Keratinocyte (primary cell): Measurements from ENCODE around the gene DPF3. TPM values are rescaled to one million over a fixed set of nuclear protein-coding genes. Genes with fewer than 3 reads are reported as not detected.

ENCODE experiments used
- DNase-seq: peaks from one replicate; pipeline ENCODE4 v3.0.0-alpha.2; 2011; ENCODE audit warnings: low read depth, missing footprints, low spot score
- FAIRE-seq: peaks from 2 replicates; lab custom pipeline; 2011; peaks lifted over from hg19 to GRCh38; lab: Jason Lieb, UNC
- H2AFZ ChIP-seq: 2 replicates; pipeline ENCODE4 v1.6.0; 2012; ENCODE audit warnings: low read length, control low read depth, inconsistent platforms; ENCODE audit not compliant: control insufficient read depth
- H3K27ac ChIP-seq: 2 replicates; pipeline ENCODE4 v1.5.1; 2011; ENCODE audit warnings: low read length; ENCODE audit not compliant: control insufficient read depth, insufficient read depth
- H3K27me3 ChIP-seq: 3 replicates; pipeline ENCODE4 v1.6.0; 2011; ENCODE audit warnings: low read length; ENCODE audit not compliant: control insufficient read depth, insufficient read depth; ENCODE audit errors: extremely low read depth
- H3K36me3 ChIP-seq, 2 experiments: 2 replicates in 1 of 2; 3 replicates in 1 of 2; pipeline ENCODE4 v1.5.1; 2011; ENCODE audit warnings: low read length in 2 of 2, mild to moderate bottlenecking in 1 of 2; ENCODE audit not compliant: control insufficient read depth in 2 of 2, insufficient read depth in 2 of 2; ENCODE audit errors: extremely low read depth in 1 of 2
- H3K4me1 ChIP-seq: 3 replicates; pipeline ENCODE4 v1.5.1; 2011; ENCODE audit warnings: low read length; ENCODE audit not compliant: control insufficient read depth, insufficient read depth; ENCODE audit errors: extremely low read depth
- H3K4me2 ChIP-seq: 3 replicates; pipeline ENCODE4 v1.6.0; 2011; ENCODE audit warnings: low read depth, low read length; ENCODE audit not compliant: control insufficient read depth, insufficient read depth; ENCODE audit errors: extremely low read depth
- H3K4me3 ChIP-seq, 3 experiments: fragments of 200-600 bp in 1 of 3; sonication (generic) in 1 of 3; 2 replicates in 2 of 3; 3 replicates in 1 of 3; pipeline ENCODE4 v1.5.1; 2011 to 2016; ENCODE audit warnings: low read length in 3 of 3, mild to moderate bottlenecking in 3 of 3, control low read depth in 2 of 3, inconsistent platforms in 1 of 3, low read depth in 1 of 3, mixed read lengths in 1 of 3, mixed run types in 1 of 3, moderate library complexity in 1 of 3; ENCODE audit not compliant: control insufficient read depth in 2 of 3, insufficient read depth in 2 of 3; ENCODE audit errors: extremely low read depth in 1 of 3
- H3K79me2 ChIP-seq: 2 replicates; pipeline ENCODE4 v1.6.0; 2012; ENCODE audit warnings: low read length; ENCODE audit not compliant: control insufficient read depth, insufficient read depth
- H3K9ac ChIP-seq: 3 replicates; pipeline ENCODE4 v1.6.0; 2011; ENCODE audit warnings: low read length; ENCODE audit not compliant: control insufficient read depth, insufficient read depth; ENCODE audit errors: extremely low read depth
- H3K9me1 ChIP-seq: 3 replicates; pipeline ENCODE4 v1.6.0; 2011; ENCODE audit warnings: low read length; ENCODE audit not compliant: control insufficient read depth, insufficient read depth; ENCODE audit errors: extremely low read depth
- H3K9me3 ChIP-seq: 2 replicates; pipeline ENCODE4 v1.5.1; 2012; ENCODE audit warnings: low read depth, low read length; ENCODE audit not compliant: control insufficient read depth
- H4K20me1 ChIP-seq: 3 replicates; pipeline ENCODE4 v1.6.0; 2011; ENCODE audit warnings: low read length; ENCODE audit not compliant: control insufficient read depth, insufficient read depth; ENCODE audit errors: extremely low read depth
- CTCF ChIP-seq, 3 experiments: IDR thresholded peaks in 1 of 3; conservative IDR thresholded peaks in 1 of 3; optimal IDR thresholded peaks in 1 of 3; 2 replicates in 2 of 3; 3 replicates in 1 of 3; pipeline versions ENCODE3 to v1.5.1; 2011; ENCODE audit warnings: low read length in 3 of 3, mild to moderate bottlenecking in 3 of 3, moderate library complexity in 2 of 3, control low read depth in 1 of 3, inconsistent platforms in 1 of 3; ENCODE audit not compliant: insufficient read depth in 2 of 3; ENCODE audit errors: extremely low read depth in 1 of 3
- EZH2 ChIP-seq: IDR thresholded peaks from one replicate; pipeline ENCODE4 v1.6.1; 2012; ENCODE audit warnings: inconsistent platforms, mild to moderate bottlenecking, low read length, moderate library complexity
- dilution Hi-C: fragments of 300-500 bp; cut with MboI; formaldehyde crosslinking; loops from one replicate; pipeline ENCODE4 v1.7.0; 2020; ENCODE audit warnings: low sequenced_read_pairs; ENCODE audit not compliant: extremely low pct_ligation_motif_present
- polyA plus RNA-seq, 5 experiments: library from polyadenylated mRNA; depleted of rRNA in 3 of 5; stranded (reverse) in 3 of 5; stranded (forward) in 1 of 5; unstranded in 1 of 5; fragments of >200 nt; gene quantifications; 1 replicate in 1 of 5; 2 replicates in 3 of 5; 3 replicates in 1 of 5; pipeline versions ENCODE4 v1.2.1 to v1.2.3, GENCODE V29; 2011 to 2012; ENCODE audit warnings: missing spikeins in 2 of 5, low read depth in 1 of 5, low replicate concordance in 1 of 5

The DPF3 gene
- polyA plus RNA-seq, 1 donor (not counting 4 experiments of a cell fraction or from before 2014, with no cell fraction given) = 1.1 TPM

GRCh38 chr14:72755766-72756165, 138.1 kb downstream of the DPF3 start:
- DNase-seq = no peak
- Histone ChIP-seq H3K4me1 (no peaks in the 10 kb centered on the region), H3K36me3 (no peaks in the 10 kb centered on the region), H3K9me3 (no peaks in the 10 kb centered on the region), H4K20me1 (no peaks in the 10 kb centered on the region), H3K27ac (no peak overlapping the region), H3K9me1 (no peaks in the 10 kb centered on the region), H3K4me3 (no peak overlapping the region), H3K4me2 (no peak overlapping the region), H2AFZ (no peak overlapping the region), H3K27me3 (no peaks in the 10 kb centered on the region), H3K79me2 (no peaks in the 10 kb centered on the region), H3K9ac (no peak overlapping the region)
- no peak for TF ChIP-seq CTCF (optimal IDR thresholded peaks at IDR 0.05 in 1 of 3, IDR thresholded peaks at IDR 0.05 in 1 of 3, conservative IDR thresholded peaks at IDR 0.05 in 1 of 3; ENCODE audit: extremely low read depth in 1 of 3, insufficient read depth in 2 of 3, low read length in 3 of 3)
- no peak for TF ChIP-seq EZH2
- dilution Hi-C loops = no loop called here
- FAIRE-seq = no peak

GRCh38 chr14:72754949-72755348, 139.0 kb downstream of the DPF3 start:
- Histone ChIP-seq H3K9ac (no peak overlapping the region), H3K79me2 (no peaks in the 10 kb centered on the region), H2AFZ (no peak overlapping the region), H3K4me2 (no peak overlapping the region), H3K36me3 (no peaks in the 10 kb centered on the region), H3K4me3 (no peak overlapping the region), H3K9me3 (no peaks in the 10 kb centered on the region), H3K4me1 (no peaks in the 10 kb centered on the region), H3K27ac (no peak overlapping the region), H3K27me3 (no peaks in the 10 kb centered on the region), H3K9me1 (no peaks in the 10 kb centered on the region), H4K20me1 (no peaks in the 10 kb centered on the region)
- no peak for FAIRE-seq
- no peak for TF ChIP-seq EZH2
- TF ChIP-seq CTCF (optimal IDR thresholded peaks at IDR 0.05 in 1 of 3, IDR thresholded peaks at IDR 0.05 in 1 of 3, conservative IDR thresholded peaks at IDR 0.05 in 1 of 3; ENCODE audit: extremely low read depth in 1 of 3, insufficient read depth in 2 of 3, low read length in 3 of 3) = no peak
- DNase-seq = no peak
- dilution Hi-C loops = no loop called here
